ENCODE data around the gene TMEM130. TPM values are rescaled to one million over a fixed set of nuclear protein-coding genes. Genes with fewer than 3 reads are reported as not detected.

TMEM130 gene
- total RNA-seq, 1 experiment from 2014 or later, result not detected

DNA sequence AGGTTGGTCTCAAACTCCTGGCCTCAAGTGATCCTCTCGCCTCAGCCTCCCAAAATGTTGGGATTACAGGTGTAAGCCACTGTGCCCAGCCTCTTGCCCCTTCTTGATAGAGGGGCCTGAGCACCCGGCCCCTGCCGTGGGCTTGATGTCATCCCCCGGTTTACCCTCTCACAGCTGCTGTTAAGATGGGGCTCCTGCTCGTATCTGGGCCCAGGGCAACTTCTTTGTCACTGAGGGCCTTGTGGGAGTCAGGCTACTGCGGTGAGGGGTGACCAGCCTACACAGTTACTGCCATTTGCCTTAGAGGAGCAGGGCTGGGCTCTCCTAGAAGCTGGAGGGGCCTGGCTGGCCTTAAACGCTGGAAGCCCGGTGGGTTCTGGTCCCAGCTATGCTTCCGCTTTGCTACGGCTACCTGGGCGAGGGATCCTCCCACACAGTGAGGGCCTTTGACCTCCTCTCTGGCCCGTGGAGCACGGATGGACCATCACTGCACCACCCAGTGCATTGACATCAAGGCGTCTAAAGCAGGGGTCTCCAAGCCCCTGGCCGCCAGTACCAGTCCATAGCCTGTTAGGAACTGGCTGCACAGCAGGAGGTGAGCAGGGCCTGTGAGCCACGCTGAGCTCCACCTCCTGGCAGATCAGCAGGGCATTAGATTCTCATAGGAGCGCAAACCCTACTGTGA lies 1.1 kb upstream of the TMEM130 start:
- Mint-ChIP-seq H3K27me3 (ENCODE audit: insufficient read depth, unreplicated experiment) (no peaks in the 10 kb centered on the region), H3K9me3 (ENCODE audit: unreplicated experiment) (no peaks in the 10 kb centered on the region), H3K4me3 (ENCODE audit: unreplicated experiment) (no peak overlapping the region), H3K4me1 (ENCODE audit: low read depth, unreplicated experiment) (no peaks in the 10 kb centered on the region), H3K27ac (ENCODE audit: unreplicated experiment) (no peak overlapping the region), H3K36me3 (ENCODE audit: insufficient read depth, unreplicated experiment) (no peaks in the 10 kb centered on the region)
- Histone ChIP-seq H3K27me3 (replicated peaks; ENCODE audit: control insufficient read depth, insufficient read depth, low read length) (no peaks in the 10 kb centered on the region), H3K36me3 (ENCODE audit: control insufficient read depth, insufficient read depth, low read length) (no peaks in the 10 kb centered on the region), H3K4me1 (no peaks in the 10 kb centered on the region), H3K4me3 (ENCODE audit: low read depth, low read length) (no peak overlapping the region), H3K9me3 (no peaks in the 10 kb centered on the region)
- DNase-seq, result peak in 1 of 2 experiments; percentile 24
- ChIA-PET CTCF (no interaction called here), POLR2A (no interaction called here)
- no TSS peak for BruUV-seq (replicated peaks)
- intact Hi-C loops (cut with micrococcal nuclease; ENCODE audit: unreplicated experiment), result no loop called here
- TF ChIP-seq, protein P1, sequence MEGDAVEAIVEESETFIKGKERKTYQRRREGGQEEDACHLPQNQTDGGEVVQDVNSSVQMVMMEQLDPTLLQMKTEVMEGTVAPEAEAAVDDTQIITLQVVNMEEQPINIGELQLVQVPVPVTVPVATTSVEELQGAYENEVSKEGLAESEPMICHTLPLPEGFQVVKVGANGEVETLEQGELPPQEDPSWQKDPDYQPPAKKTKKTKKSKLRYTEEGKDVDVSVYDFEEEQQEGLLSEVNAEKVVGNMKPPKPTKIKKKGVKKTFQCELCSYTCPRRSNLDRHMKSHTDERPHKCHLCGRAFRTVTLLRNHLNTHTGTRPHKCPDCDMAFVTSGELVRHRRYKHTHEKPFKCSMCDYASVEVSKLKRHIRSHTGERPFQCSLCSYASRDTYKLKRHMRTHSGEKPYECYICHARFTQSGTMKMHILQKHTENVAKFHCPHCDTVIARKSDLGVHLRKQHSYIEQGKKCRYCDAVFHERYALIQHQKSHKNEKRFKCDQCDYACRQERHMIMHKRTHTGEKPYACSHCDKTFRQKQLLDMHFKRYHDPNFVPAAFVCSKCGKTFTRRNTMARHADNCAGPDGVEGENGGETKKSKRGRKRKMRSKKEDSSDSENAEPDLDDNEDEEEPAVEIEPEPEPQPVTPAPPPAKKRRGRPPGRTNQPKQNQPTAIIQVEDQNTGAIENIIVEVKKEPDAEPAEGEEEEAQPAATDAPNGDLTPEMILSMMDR (IDR thresholded peaks at IDR 0.05; ENCODE audit: insufficient read depth in 1 of 2, low read depth in 1 of 2, low read length in 1 of 2, severe bottlenecking in 1 of 2, unreplicated experiment in 1 of 2), result no peak

DNA sequence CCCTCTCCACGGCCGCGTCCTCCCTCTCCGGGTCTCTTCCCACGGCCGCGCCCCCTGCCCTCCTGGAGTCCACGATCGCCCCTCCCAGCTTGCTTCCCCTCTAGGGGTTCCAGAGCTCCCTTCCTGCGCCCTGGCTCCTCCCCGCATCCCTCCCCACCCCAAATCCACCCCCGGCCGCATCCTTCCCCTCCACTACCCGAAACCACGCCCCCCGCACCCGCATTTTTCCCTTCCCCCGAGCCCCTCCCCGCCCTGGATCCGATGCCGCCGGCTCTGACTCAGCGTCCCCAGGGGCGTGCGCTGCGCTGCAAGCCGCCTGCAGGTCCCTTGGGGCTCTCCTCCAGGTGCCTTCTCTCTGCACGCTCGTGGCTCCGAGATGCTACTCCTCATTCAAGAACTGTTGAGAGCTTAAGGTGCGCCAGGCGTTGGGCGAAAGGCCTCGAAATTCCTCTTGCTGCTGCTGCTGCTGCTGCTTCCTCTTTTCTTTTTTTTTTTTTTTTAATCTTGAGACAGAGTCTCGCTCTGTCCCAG lies 372 bp upstream of the TMEM130 start:
- no peak overlapping the region for H3K4me3 ChIP-seq (ENCODE audit: low read depth, low read length)
- BruUV-seq (replicated peaks), result no TSS peak
- H3K27me3 ChIP-seq (replicated peaks; ENCODE audit: control insufficient read depth, insufficient read depth, low read length), result no peaks in the 10 kb centered on the region
- intact Hi-C loops (cut with micrococcal nuclease; ENCODE audit: unreplicated experiment), result no loop called here
- ChIA-PET POLR2A (no interaction called here), CTCF (no interaction called here)
- H3K36me3 Mint-ChIP-seq (ENCODE audit: insufficient read depth, unreplicated experiment), result no peaks in the 10 kb centered on the region
- H3K9me3 ChIP-seq, result no peaks in the 10 kb centered on the region
- H3K4me1 Mint-ChIP-seq (ENCODE audit: low read depth, unreplicated experiment), result no peaks in the 10 kb centered on the region
- no peak overlapping the region for H3K27ac Mint-ChIP-seq (ENCODE audit: unreplicated experiment)
- H3K9me3 Mint-ChIP-seq (ENCODE audit: unreplicated experiment), result no peaks in the 10 kb centered on the region
- TF ChIP-seq, protein P1 (IDR thresholded peaks at IDR 0.05; ENCODE audit: insufficient read depth in 1 of 2, low read depth in 1 of 2, low read length in 1 of 2, severe bottlenecking in 1 of 2, unreplicated experiment in 1 of 2), result no peak
- H3K4me3 Mint-ChIP-seq (ENCODE audit: unreplicated experiment), result no peak overlapping the region
- H3K27me3 Mint-ChIP-seq (ENCODE audit: insufficient read depth, unreplicated experiment), result no peaks in the 10 kb centered on the region
- DNase-seq, result no peak
- peaks cover 7% of the 10 kb centered on the region for H3K4me1 ChIP-seq
- H3K36me3 ChIP-seq (ENCODE audit: control insufficient read depth, insufficient read depth, low read length), result no peaks in the 10 kb centered on the region

DNA sequence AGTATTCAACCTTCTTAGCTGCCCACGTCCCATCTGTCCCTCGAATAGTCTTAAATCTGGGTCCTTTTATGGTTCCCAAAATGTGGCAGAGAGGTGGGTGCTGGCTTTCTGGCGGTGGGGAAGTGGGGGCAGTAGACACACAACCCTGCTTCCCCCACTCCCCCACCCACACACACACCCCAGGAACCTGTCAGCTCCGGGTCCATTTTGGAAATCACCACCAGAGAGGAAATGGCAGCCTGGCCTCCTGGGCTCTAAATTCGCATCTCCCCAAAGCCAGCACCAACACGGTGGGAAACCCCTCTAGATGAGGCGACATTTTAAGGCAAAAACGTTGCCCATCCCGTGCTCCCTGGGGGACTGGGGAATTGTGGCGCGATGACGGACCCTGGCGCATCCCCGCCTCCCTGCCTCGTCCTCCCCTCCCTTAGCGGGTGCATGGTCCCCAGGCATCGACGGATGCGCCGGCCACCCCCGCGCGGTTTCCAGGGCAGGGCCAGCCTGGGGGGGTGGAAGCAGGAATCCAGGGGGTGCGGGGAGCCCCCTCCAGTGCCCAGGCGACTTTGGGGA lies 702 bp downstream of the TMEM130 start:
- Histone ChIP-seq H3K9me3 (no peaks in the 10 kb centered on the region), H3K4me3 (ENCODE audit: low read depth, low read length) (no peak overlapping the region), H3K36me3 (ENCODE audit: control insufficient read depth, insufficient read depth, low read length) (no peaks in the 10 kb centered on the region), H3K4me1 (peaks cover 11% of the 10 kb centered on the region), H3K27me3 (replicated peaks; ENCODE audit: control insufficient read depth, insufficient read depth, low read length) (no peaks in the 10 kb centered on the region)
- Mint-ChIP-seq H3K4me1 (ENCODE audit: low read depth, unreplicated experiment) (no peaks in the 10 kb centered on the region), H3K27ac (ENCODE audit: unreplicated experiment) (no peak overlapping the region), H3K4me3 (ENCODE audit: unreplicated experiment) (no peak overlapping the region), H3K36me3 (ENCODE audit: insufficient read depth, unreplicated experiment) (no peaks in the 10 kb centered on the region), H3K9me3 (ENCODE audit: unreplicated experiment) (no peaks in the 10 kb centered on the region), H3K27me3 (ENCODE audit: insufficient read depth, unreplicated experiment) (no peaks in the 10 kb centered on the region)
- intact Hi-C loops (cut with micrococcal nuclease; ENCODE audit: unreplicated experiment), result no loop called here
- BruUV-seq (replicated peaks), result no TSS peak
- DNase-seq, result no peak
- ChIA-PET POLR2A (no interaction called here), CTCF (no interaction called here)
- TF ChIP-seq, protein P1 (IDR thresholded peaks at IDR 0.05; ENCODE audit: insufficient read depth in 1 of 2, low read depth in 1 of 2, low read length in 1 of 2, severe bottlenecking in 1 of 2, unreplicated experiment in 1 of 2), result no peak
